ENCODE measurements around the gene LYRM4.

LYRM4 gene

DNA sequence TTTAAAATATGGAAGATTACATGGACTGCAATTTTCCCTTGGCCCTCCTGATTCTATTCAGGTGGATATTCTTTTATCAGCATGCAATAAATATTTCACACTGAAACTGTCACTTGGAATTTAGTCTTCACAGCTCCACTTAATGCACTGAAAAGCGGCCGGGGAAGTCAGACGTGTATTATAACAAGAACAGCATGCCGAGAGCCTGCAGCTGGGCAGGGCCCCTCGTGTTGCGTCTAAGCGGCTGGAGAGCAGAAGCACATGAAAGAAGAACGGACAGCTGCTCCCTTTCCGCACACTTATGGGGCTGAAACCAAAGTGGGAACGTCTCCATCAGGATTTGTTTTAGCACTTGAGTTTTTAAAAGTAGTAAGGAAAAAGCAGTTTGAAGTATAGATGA, 57.2 kb downstream of the LYRM4 start:
- DNase-seq, result no peak

- no peak for DNase-seq
Observed at GRCh38 chr6:5202941-5203340, 57.8 kb downstream of the LYRM4 start.

DNA sequence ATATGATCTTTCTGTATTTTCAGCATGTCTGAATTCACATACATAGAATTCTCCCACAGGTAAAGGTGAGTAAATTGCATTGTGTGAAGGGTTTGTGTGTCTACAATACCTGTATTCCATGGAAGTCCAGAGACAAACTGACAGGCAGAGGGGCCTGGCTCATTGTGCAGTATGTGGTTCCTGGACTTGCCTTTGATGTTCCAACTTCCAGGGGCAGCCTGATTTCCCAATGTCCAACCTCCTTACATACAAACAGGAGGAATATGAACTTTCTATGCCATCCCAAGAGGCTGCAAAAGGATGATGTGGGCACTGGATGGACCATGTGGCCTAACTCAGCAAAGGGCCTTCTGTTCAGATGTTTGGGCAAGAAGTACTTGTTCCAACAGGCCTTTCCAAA, 58.5 kb downstream of the LYRM4 start:
- DNase-seq, result no peak

DNA sequence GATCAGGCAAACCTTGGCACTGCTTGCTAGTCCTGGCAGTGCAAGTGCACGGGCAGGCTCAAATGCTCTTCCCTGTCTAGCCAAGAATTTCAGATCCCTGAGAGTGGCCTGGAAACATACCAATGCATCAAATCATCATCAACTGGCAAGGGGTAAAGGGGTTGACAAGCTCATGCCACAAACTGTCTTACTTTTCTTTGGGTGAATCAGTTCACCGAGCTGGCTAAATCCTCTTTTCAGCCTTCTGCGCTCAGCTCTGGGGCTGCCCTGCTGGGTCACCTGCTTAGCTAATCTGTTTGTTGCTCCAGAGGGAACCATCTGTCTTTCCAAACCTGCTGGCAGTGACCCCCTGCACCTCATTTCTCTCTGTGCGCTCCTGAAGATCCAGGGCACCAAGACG, 59.5 kb downstream of the LYRM4 start:
- DNase-seq, result no peak

DNA sequence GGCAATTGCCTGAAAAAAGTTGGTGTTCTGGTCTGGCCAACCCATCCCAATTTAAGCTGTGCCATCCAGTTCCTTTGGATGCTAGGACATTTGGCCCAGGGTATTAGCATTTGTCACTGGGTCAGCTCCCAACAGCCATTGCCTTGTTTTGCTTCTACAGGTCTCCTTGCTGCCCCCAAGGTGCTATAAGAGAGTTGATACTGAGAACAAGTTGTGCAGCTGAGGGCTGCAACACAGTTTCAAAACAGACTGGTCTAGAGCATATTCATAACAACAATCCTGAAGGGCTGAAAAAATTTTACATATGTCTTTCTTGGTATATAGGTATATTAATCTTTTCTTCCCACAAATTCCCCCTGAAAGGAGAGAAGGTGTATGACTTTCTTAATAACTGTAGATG, 61.0 kb downstream of the LYRM4 start:
- DNase-seq, result no peak

DNA sequence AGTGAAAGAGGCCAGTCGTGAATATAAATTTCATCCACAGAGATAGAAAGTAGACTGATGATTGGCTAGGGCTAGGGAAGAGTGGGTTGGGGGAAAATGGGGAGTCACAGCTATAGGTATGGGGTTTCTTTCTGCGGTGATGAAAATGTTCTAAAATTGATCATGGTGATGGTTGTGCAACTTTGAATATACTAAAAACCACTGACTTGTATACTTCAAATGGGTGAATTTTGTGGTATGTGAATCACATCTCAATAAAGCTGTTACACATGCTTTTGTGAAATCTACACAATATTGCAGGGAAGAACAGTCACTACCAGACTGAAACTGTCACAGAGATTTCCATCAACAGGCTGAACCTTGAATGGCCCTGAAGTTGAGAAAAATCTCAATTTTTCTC, 61.5 kb downstream of the LYRM4 start:
- DNase-seq, result peak; percentile 69

GRCh38 chr6:5197084-5197483, 63.7 kb downstream of the LYRM4 start:
- DNase-seq, result no peak

- no peak for DNase-seq
Observed at GRCh38 chr6:5192135-5192794, 68.5 kb downstream of the LYRM4 start.

GRCh38 chr6:5191722-5192121, 69.0 kb downstream of the LYRM4 start:
- DNase-seq, result no peak

GRCh38 chr6:5191222-5191621, 69.5 kb downstream of the LYRM4 start:
- no peak for DNase-seq

- DNase-seq, result no peak
Observed at GRCh38 chr6:5190507-5190906, 70.2 kb downstream of the LYRM4 start.

- DNase-seq, result no peak
Observed at GRCh38 chr6:5188646-5189045, 72.1 kb downstream of the LYRM4 start.

- DNase-seq, result no peak
Observed at GRCh38 chr6:5184878-5185277, 75.9 kb downstream of the LYRM4 start.

DNA sequence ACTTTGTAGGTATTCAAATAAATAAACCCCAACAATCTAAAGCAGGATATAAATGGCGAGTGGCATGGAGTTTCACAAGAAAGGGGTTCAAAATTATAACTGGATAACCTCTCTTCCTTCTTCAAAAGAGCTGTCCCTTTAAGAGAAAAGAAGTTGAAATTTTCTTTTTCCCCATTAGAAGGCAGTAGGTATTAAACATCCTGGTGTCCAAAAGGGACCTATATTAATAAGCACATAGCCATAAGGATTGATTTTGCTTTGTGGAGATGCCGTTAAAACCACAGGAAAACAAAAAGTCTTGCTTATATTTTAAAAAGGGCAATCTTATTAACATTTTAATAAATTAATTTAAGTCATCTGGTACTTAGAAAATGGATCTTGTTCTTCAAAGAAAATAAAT, 76.5 kb downstream of the LYRM4 start:
- no peak for DNase-seq

- DNase-seq, result no peak
Observed at GRCh38 chr6:5181510-5182317, 79.0 kb downstream of the LYRM4 start.

GRCh38 chr6:5180636-5181035, 80.1 kb downstream of the LYRM4 start:
- DNase-seq, result no peak

- DNase-seq, result no peak
Observed at GRCh38 chr6:5179917-5180316, 80.8 kb downstream of the LYRM4 start.

- DNase-seq, result no peak
Observed at GRCh38 chr6:5178806-5179205, 81.9 kb downstream of the LYRM4 start.

- no peak for DNase-seq
Observed at GRCh38 chr6:5175635-5176034, 85.1 kb downstream of the LYRM4 start.

GRCh38 chr6:5174756-5175549, 85.8 kb downstream of the LYRM4 start:
- DNase-seq, result peak; percentile 8

DNA sequence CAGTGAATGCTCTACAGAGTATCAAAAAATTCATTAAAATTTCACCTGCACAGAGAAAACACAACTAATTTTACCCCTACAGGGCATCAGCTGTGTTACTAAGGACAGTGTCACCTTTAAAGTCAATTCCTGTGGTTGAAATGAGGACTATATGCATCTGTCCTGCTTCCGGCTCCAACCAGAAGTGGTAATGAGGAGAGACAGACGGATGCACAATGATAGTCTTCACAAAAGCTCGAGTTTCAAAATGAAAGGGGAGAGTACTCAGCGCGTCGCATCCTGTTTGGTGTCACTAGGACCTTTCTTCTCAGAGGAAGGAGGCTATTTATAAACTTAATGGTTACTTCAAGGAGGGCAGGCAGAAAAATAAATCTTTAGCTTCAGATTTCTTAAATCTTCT, 86.5 kb downstream of the LYRM4 start:
- peak; percentile 87 for DNase-seq

DNA sequence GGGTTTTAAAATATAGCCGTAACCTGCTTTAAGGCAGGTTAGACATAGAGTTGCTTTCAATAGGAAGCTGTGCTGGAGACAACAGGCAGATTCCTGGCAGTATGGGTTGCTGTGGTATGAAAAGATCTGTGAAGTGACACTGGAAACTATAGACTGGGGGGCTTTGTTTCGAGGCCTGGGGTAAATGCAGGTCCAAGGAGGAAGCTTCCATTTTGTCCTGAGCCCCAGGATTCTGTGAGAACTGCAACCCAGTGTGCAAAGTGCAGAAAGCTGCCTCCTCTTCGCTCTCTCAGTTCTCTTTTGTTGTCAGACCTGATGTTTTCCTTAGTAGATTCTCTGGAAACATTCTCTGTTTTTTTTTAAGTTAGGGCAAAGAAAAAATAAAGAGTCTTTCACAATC, 86.9 kb downstream of the LYRM4 start:
- DNase-seq, result no peak

DNA sequence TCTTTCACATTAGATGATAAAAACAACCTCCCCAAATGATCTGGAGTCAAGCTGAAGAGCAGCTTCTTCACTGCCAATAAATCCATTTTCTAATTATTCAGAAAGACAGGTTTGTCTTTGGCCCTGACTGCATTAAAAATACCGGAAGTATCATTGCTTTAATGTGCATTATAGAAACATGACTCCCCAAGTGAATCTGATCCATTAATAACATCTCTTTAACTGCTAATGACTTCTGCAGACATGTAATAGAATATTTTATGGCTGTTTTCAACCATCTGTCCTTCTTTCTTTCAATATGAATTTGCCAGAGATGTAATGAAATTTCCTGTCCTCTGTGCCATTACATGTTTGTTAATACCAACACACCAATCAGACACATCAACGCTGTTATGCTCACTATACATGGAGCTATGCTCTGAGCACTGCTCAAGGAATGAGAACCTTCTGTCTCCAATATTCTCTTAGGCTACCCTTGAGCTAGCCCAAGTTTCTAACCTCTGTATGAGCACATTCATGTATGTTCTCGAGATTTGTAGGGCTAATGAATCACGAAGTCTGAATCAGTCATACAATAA, 87.8 kb downstream of the LYRM4 start:
- DNase-seq, result no peak
